ENCODE results near the gene SNIP1.
"Not testable (repeated sequence)": the region's sequence is repeated elsewhere in the genome, so short reads cannot be mapped to it uniquely, and the experiment has no call there.

SNIP1 gene, protein sequence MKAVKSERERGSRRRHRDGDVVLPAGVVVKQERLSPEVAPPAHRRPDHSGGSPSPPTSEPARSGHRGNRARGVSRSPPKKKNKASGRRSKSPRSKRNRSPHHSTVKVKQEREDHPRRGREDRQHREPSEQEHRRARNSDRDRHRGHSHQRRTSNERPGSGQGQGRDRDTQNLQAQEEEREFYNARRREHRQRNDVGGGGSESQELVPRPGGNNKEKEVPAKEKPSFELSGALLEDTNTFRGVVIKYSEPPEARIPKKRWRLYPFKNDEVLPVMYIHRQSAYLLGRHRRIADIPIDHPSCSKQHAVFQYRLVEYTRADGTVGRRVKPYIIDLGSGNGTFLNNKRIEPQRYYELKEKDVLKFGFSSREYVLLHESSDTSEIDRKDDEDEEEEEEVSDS

DNA sequence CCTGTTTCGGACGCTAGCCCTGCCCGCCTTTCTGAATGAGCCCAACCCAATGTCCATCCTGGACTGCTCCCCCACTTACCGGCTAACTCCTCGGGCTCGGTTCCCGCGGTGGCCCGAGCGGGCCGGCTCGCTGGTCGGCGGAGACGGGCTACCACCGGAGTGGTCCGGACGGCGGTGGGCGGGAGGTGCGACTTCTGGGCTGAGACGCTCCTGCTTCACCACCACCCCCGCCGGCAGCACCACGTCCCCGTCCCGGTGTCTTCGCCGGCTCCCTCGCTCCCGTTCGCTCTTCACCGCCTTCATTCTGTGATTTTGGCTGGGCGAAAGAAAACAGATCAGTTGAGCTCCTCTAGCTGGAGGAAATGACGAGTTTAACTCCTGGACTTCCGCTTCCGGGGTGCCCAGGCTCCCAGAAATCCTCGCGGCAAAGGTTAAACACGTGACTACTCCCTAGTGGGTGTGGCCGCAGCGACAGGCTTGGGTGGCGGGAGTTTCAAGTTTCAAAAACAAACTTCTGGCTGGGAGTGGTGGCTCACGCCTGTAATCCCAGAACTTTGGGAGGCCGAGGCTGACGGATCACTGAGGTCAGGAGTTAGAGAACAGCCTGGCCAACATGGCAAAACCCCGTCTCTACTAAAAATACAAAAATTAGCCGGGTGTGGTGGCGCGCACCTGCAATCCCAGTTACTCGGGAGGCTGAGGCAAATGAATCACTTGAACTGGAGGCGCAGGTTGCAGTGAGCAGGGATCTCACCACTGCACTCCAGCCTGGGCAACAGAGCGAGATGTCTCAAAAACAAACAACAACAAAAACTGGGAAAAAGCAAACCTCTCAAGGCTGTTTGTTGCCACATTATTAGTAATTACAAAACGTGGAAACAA, at the start of gene SNIP1:
Gene SNIP1, minus strand, starts transcription at position 367 of the 882 bp plus-strand sequence. Its CDS starts 64 bp downstream, at position 303.
- peak; percentile 58 for DNase-seq (ENCODE audit: low read depth)

GRCh38 chr1:37602750-37603694, 48.9 kb upstream of the SNIP1 start:
- no peak for DNase-seq (ENCODE audit: low read depth)

- no peak for DNase-seq (ENCODE audit: low read depth)
These were observed 47.3 kb upstream of the SNIP1 start for GRCh38 chr1:37601441-37601840.

GRCh38 chr1:37599940-37600339, 45.8 kb upstream of the SNIP1 start:
- DNase-seq (ENCODE audit: low read depth) = no peak

DNA sequence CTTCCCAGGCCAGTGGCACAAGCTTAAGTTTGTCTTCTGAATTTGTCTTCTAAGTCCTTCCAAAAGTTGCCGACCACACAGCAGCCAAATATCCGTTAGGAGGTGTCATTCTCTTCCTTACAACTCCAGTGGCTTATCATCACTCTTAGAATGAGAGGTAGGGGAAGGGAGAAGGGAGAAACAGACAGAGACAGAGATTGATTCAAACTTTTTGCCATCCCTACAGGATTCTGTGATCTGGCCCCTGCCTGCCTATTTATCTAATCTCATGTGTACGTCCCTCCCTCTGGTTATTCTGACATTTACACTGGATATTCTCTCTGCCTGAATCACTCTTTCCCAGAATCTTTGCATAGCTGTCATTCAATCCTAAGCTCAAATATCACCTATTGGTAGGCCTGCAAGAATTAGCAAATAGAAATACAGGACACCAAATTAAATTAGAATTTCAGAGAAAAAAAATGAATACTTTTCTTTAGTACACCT, 42.1 kb upstream of the SNIP1 start:
- DNase-seq (ENCODE audit: low read depth) = no peak

DNA sequence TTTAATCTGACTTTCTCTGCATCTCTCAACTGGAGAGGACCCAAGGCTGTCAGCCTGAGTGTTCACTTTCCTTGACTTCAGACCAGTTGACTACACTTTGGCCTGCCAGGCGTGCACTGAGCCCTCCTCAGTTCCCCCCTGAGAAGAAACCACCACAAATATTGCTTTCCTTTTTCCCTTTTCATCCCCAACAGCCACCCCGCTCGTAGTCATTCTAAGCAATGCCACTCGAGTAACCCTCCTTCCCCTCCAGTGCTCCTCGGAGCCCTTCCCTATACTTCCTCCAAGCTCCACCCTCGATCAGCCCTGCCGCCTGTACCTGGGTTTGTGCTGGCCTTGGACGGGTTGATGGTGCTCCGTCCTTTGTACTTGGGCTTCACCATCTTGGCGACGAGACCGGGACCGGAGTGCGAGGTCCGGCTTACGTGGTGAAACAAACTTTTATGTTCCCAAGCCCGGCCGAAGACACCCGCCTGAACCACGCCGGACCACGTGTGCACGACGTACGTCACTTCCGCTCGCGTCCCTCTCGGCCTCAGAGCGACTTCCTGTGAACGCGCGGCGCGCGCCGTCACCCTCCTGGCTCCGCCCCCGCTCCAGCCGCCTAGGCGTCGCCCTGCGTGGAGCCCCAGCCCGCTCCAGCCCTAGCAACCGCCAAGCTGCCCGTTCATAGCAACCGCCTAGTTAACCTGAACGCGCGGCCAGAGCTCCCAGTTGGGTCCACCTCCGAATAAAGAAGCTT, 41.5 kb upstream of the SNIP1 start, which contains the start of gene GNL2:
Gene GNL2, minus strand, starts transcription at position 498 of the 742 bp plus-strand sequence. Its CDS starts 115 bp downstream, at position 383.
- DNase-seq (ENCODE audit: low read depth) = peak; percentile 83

DNA sequence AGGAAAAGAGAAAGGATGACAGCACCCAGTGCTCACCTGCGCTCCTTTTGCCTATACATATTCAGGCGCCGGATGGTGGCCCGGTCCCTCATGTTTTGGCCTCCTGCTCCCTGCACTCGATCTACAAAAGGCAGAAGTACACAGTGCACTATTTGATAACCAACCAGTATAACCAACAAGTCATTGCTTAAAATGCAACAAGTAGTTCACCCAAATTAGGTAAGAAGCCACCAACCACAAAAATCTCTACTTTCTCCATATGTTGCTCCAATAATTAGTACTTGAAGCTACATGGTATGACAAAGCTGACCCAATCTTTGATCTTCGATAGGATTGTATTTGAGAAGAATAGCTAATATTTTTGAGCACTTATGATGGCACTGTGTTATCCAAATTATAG, 39.6 kb upstream of the SNIP1 start:
- no peak for DNase-seq (ENCODE audit: low read depth)

DNA sequence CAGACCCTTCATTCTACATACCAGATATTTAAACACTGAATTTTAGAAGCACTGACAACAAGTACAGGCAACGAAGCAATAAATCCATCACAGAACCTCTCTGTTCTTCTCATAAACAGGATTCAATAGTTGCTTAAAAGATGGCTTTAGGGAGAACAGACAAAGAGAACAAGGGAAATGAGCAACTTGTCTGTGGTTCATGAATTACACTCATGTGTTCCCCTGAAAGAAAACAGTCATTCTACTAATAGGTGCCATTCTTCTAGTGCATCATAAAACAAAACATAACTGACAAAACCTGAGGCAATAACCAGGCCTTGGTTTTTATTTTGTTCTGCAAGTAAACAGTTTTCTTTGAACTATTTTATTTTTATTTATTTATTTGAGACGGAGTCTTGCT, 34.8 kb upstream of the SNIP1 start:
- no peak for DNase-seq (ENCODE audit: low read depth)

DNA sequence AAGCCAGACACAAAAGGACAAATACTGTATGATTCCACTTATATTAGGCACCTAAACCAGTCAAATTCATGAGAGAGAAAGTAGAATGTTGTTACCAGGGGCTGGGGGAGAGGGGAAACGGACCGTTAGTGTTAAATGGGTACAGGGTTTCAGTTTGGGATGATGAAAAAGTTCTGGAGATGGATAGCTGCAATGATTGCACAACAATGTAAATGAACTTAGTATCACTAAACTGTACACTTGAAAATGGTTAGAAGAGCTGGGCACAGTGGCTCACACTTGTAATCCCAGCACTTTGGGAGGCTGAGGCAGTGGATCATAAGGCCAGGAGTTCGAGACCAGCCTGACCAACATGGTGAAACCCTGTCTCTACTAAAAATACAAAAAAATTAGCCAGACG, 30.5 kb upstream of the SNIP1 start:
- not testable (repeated sequence) for DNase-seq (ENCODE audit: low read depth)

DNA sequence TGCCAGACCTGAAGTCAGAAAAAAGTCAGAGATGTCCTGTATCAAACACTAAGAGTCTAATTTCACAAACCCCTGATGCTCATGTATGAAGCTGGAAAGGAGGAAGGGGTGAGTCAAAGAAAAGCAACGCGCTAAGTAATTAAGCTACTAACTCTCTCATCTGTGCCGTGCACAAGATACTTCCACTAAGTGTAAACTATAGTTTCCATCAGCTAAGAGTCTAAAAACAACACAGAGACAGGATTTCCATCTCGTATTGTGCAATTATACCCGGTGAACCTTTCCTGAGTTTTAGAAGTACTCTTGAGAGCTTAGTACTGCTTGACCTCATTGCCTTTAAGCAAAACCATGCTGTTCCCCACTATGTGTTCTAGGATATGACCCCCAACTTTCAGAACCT, 21.6 kb upstream of the SNIP1 start:
- no peak for DNase-seq (ENCODE audit: low read depth)

GRCh38 chr1:37574834-37575480, 20.9 kb upstream of the SNIP1 start:
- DNase-seq (ENCODE audit: low read depth) = peak; percentile 82

DNA sequence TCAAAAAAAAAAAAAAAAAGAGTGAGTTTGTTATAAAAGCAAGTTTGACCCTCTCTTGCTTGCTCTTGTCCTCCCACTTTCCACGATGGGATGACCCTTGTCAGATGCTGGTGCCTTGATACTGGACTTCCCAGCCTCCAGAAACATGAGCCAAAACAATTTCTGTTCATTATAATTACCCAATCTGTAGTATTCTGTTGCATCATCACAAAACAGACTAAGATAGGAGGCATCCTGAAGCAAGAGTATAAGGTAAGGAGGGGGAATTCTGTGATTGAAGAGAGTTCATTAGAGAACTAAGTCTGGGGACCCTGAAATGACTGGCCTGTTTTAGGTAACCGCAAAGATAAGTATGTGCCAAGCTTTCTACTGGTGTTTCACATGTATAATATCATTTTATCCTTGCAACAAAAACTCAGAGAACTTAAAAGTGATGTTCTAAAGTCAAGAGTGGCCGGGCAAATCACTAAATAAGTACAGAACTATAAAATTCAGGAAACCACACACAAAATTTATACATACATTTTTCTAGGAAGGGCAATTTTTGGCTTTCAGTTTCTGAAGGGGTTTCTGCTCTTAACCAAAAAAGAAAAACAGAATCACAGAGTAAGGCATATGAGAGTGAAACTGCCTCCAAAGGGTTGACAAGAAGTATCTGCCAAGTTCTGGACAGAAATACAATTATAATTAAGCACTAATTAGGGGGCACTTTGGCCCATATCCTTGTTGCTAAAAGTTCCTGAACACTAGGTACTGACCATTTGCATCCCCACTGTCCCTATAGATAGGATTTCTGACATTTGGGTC, 16.6 kb upstream of the SNIP1 start:
- no peak for DNase-seq (ENCODE audit: low read depth)

DNA sequence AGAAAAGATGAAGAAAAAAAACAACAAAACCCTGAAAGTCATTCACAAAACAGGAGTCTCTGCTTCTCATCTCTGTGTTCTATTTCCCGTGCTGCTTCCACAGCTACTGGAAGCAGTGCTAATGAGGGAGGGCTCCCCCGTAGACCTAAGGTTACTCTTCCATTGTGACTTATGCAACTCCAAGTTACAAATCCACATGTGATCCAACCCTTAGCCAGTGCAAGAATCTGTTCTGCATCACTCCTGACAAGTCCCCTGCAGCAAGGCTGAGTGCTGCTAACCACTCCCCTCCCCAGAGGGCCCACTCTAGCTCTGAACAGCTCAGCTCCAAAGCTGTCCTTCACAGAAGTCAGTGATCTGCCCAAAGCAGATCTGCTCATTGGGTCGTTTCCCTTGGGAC, 12.9 kb upstream of the SNIP1 start:
- no peak for DNase-seq (ENCODE audit: low read depth)

DNA sequence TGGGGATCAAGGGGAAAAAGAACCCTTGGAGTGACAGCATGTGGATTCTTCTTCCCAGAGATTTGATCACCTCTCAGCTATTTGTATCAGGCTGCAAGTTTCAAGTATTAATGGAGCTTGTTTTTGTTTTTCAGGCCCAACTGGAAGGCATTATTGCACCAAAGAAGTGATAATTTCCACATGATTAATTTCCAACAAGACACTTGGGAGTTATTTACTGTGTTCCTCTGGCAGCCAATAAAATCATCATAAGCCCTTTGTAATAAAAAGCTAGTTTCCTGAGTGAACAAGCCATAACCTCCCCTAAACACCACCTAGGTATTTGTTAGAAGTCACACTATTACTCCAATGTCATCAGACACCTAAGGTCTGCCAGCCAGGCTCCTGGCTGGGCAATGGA, 10.8 kb upstream of the SNIP1 start:
- no peak for DNase-seq (ENCODE audit: low read depth)

DNA sequence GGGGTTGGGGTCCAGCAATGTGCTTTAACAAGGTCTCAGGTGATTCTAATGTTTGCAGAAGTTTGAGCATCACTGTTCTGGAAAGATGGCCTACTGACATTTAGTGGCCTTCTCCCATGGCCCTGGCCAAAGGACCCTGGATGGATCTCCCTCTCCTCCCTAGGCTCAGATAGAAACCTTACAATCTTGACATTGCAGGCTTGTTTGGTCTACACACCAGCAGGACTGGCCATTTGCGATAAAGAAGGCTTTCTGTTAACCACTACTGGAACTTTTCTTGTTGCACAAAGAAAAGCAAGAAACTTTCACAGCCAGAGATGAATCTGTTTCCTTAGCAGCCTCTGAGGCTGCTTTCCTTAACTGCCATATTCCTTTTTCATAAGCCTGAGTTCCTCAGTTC, 8.9 kb upstream of the SNIP1 start:
- no peak for DNase-seq (ENCODE audit: low read depth)

GRCh38 chr1:37561133-37562132, 7.3 kb upstream of the SNIP1 start:
- no peak for DNase-seq (ENCODE audit: low read depth)

DNA sequence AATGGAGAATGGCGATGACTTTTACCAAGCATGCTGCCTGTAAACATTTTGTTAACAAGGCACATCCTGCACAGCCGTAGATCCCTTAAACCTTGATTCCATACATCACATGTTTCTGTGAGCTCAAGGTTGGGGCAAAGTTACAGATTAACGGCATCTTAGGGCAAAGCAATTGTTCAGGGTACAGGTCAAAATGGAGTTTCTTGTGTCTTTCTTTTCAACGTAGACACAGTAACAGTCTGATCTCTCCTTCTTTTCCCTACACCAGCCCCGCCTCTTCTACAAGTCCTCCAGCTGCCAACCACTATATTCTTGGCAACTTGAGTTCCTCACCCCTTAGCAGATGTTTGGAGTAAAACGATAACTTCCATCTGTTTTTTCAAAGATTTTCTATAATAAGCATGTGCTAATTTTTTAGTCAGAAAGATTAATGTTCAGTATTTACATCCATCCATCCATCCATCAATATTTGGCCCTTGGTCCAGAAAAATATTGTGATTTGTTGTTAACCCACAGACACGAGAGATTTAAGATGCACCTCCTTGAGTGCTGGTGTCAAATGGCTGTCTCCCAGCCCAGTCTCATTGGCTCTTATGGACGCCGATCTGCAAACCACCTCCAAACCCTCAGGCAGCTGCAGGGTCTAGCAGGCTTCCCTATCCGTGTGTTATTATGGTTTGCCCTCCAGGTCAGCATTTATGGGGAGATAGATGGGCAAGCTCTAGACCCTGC, 6.5 kb upstream of the SNIP1 start:
- DNase-seq (ENCODE audit: low read depth) = no peak

- not testable (repeated sequence) for DNase-seq (ENCODE audit: low read depth)
These were observed 5.9 kb upstream of the SNIP1 start for GRCh38 chr1:37559957-37560379.

All from HS-5 (cell line).